ENCODE data around the gene FRRS1L.

Gene FRRS1L

GRCh38 chr9:109176386-109176785, 9.3 kb upstream of the FRRS1L start:
- no peak for DNase-seq (ENCODE audit: low read depth in 2 of 2)

- DNase-seq (ENCODE audit: low read depth in 2 of 2): no peak
Observed at GRCh38 chr9:109172935-109173334, 5.9 kb upstream of the FRRS1L start.

GRCh38 chr9:109171926-109172325, 4.9 kb upstream of the FRRS1L start:
- DNase-seq (ENCODE audit: low read depth in 2 of 2): no peak

GRCh38 chr9:109168170-109168569, 1.1 kb upstream of the FRRS1L start:
- no peak for DNase-seq (ENCODE audit: low read depth in 2 of 2)

GRCh38 chr9:109167716-109168115, 667 bp upstream of the FRRS1L start:
- DNase-seq (ENCODE audit: low read depth in 2 of 2): no peak

- no peak for DNase-seq (ENCODE audit: low read depth in 2 of 2)
Observed at GRCh38 chr9:109166171-109166770, 778 bp downstream of the FRRS1L start.

GRCh38 chr9:109164042-109164441, 3.0 kb downstream of the FRRS1L start:
- DNase-seq (ENCODE audit: low read depth in 2 of 2): no peak

GRCh38 chr9:109163194-109163593, 3.9 kb downstream of the FRRS1L start:
- no peak for DNase-seq (ENCODE audit: low read depth in 2 of 2)

- no peak for DNase-seq (ENCODE audit: low read depth in 2 of 2)
Observed at GRCh38 chr9:109162677-109163076, 4.4 kb downstream of the FRRS1L start.

- DNase-seq (ENCODE audit: low read depth in 2 of 2): no peak
Observed at GRCh38 chr9:109161471-109161870, 5.6 kb downstream of the FRRS1L start.

- no peak for DNase-seq (ENCODE audit: low read depth in 2 of 2)
Observed at GRCh38 chr9:109159583-109159982, 7.5 kb downstream of the FRRS1L start.

GRCh38 chr9:109158651-109159050, 8.4 kb downstream of the FRRS1L start:
- no peak for DNase-seq (ENCODE audit: low read depth in 2 of 2)

- no peak for DNase-seq (ENCODE audit: low read depth in 2 of 2)
Observed at GRCh38 chr9:109156708-109157107, 10.3 kb downstream of the FRRS1L start.

GRCh38 chr9:109150925-109151545, 16.0 kb downstream of the FRRS1L start:
- no peak for DNase-seq (ENCODE audit: low read depth in 2 of 2)

- no peak for DNase-seq (ENCODE audit: low read depth in 2 of 2)
Observed at GRCh38 chr9:109149722-109150121, 17.3 kb downstream of the FRRS1L start.

- DNase-seq (ENCODE audit: low read depth in 2 of 2): no peak
Observed at GRCh38 chr9:109149089-109149488, 18.0 kb downstream of the FRRS1L start.

GRCh38 chr9:109145051-109145450, 22.0 kb downstream of the FRRS1L start:
- DNase-seq (ENCODE audit: low read depth in 2 of 2): no peak

GRCh38 chr9:109143881-109144562, 23.0 kb downstream of the FRRS1L start:
- no peak for DNase-seq (ENCODE audit: low read depth in 2 of 2)

- DNase-seq (ENCODE audit: low read depth in 2 of 2): no peak
Observed at GRCh38 chr9:109141375-109141774, 25.7 kb downstream of the FRRS1L start.

GRCh38 chr9:109139851-109140250, 27.2 kb downstream of the FRRS1L start:
- DNase-seq (ENCODE audit: low read depth in 2 of 2): no peak

GRCh38 chr9:109138421-109138820, 28.6 kb downstream of the FRRS1L start:
- DNase-seq (ENCODE audit: low read depth in 2 of 2): no peak

- no peak for DNase-seq (ENCODE audit: low read depth in 2 of 2)
Observed at GRCh38 chr9:109134167-109134578, 32.9 kb downstream of the FRRS1L start.

GRCh38 chr9:109133533-109133932, 33.5 kb downstream of the FRRS1L start:
- DNase-seq (ENCODE audit: low read depth in 2 of 2): no peak

Data from stimulated activated CD4-positive, alpha-beta T cell treated with anti-CD3 and anti-CD28 coated beads, Interleukin-12 subunit alpha, Interleukin-12 subunit beta, amount 100 ng/mL, for 24 hours (primary cell).